ENCODE data around the gene EPN2. TPM values are rescaled to one million over a fixed set of nuclear protein-coding genes. Genes with fewer than 3 reads are reported as not detected.

EPN2 gene
- total RNA-seq, 1 donor from 2014 or later, result 74.5 TPM

- no peaks in the 10 kb centered on the region for H3K9me3 Mint-ChIP-seq (ENCODE audit: unreplicated experiment)
- TF ChIP-seq, protein P1, sequence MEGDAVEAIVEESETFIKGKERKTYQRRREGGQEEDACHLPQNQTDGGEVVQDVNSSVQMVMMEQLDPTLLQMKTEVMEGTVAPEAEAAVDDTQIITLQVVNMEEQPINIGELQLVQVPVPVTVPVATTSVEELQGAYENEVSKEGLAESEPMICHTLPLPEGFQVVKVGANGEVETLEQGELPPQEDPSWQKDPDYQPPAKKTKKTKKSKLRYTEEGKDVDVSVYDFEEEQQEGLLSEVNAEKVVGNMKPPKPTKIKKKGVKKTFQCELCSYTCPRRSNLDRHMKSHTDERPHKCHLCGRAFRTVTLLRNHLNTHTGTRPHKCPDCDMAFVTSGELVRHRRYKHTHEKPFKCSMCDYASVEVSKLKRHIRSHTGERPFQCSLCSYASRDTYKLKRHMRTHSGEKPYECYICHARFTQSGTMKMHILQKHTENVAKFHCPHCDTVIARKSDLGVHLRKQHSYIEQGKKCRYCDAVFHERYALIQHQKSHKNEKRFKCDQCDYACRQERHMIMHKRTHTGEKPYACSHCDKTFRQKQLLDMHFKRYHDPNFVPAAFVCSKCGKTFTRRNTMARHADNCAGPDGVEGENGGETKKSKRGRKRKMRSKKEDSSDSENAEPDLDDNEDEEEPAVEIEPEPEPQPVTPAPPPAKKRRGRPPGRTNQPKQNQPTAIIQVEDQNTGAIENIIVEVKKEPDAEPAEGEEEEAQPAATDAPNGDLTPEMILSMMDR (IDR thresholded peaks at IDR 0.05; ENCODE audit: unreplicated experiment), result no peak
- DNase-seq (ENCODE audit: low spot score), result no peak
- peaks cover 9% of the 10 kb centered on the region for H3K27me3 Mint-ChIP-seq (ENCODE audit: unreplicated experiment)
- H3K27ac Mint-ChIP-seq (ENCODE audit: unreplicated experiment), result no peak overlapping the region
- H3K4me1 Mint-ChIP-seq (ENCODE audit: unreplicated experiment), result peaks cover 78% of the 10 kb centered on the region
- H3K4me3 Mint-ChIP-seq (ENCODE audit: unreplicated experiment), result no peak overlapping the region
- peaks cover 18% of the 10 kb centered on the region for H3K36me3 Mint-ChIP-seq (ENCODE audit: low read depth, unreplicated experiment)
Observed at GRCh38 chr17:19260958-19261357, 23.8 kb downstream of the EPN2 start.

GRCh38 chr17:19261426-19261825, 24.3 kb downstream of the EPN2 start:
- Mint-ChIP-seq H3K27ac (ENCODE audit: unreplicated experiment) (no peak overlapping the region), H3K9me3 (ENCODE audit: unreplicated experiment) (no peaks in the 10 kb centered on the region), H3K27me3 (ENCODE audit: unreplicated experiment) (peaks cover 9% of the 10 kb centered on the region), H3K4me1 (ENCODE audit: unreplicated experiment) (peaks cover 78% of the 10 kb centered on the region), H3K36me3 (ENCODE audit: low read depth, unreplicated experiment) (peaks cover 20% of the 10 kb centered on the region), H3K4me3 (ENCODE audit: unreplicated experiment) (no peak overlapping the region)
- DNase-seq (ENCODE audit: low spot score), result no peak
- TF ChIP-seq, protein P1 (IDR thresholded peaks at IDR 0.05; ENCODE audit: unreplicated experiment), result no peak

DNA sequence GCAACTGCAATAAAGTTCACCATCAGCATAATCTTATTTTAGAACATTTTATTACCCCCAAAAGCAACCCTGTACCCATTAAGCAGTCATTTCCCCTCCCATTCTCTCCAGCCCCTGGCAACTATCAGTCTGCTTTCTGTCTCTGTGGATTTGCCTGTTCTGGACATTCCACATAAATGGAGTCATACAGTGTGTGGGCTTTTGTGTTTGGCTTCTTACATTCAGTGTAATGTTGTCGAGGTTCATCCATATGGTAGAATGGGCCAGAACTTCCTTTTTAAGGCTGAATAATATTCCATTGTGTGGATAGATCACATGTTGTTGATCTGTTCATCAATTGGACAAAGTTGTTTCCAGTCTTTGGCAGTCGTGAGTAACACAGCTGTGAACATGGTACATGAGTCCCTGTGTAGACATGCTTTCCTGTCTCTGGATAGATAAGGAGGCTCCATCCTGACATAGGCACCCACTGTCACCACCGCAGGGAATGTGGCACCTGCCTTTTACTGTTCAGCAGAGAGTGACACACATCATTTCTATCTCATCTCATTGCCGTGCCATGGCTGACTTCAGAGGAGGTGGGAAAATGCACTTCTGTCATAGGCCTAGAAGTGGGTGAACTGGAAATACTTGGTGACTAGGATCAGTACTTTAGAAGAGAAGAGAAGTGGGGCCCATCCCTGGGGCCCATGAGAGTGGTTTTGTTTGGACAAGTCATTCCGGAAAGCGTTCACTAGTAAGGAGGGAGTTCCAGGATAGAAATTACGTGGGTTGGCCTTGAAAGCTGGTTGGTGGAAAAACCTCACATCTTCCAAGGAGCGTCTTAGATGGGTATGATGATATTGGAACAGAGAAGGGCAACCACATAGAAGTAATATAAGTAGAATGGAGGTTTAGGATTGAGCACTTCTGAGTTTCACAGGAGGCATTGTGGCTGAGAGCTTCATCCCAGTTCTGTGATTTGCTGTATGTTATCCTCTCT, 25.8 kb downstream of the EPN2 start:
- H3K4me3 Mint-ChIP-seq (ENCODE audit: unreplicated experiment), result no peak overlapping the region
- peak overlapping the region; percentile 28 for H3K27ac Mint-ChIP-seq (ENCODE audit: unreplicated experiment)
- H3K36me3 Mint-ChIP-seq (ENCODE audit: low read depth, unreplicated experiment), result peaks cover 20% of the 10 kb centered on the region
- no peaks in the 10 kb centered on the region for H3K9me3 Mint-ChIP-seq (ENCODE audit: unreplicated experiment)
- H3K4me1 Mint-ChIP-seq (ENCODE audit: unreplicated experiment), result peaks cover 78% of the 10 kb centered on the region
- H3K27me3 Mint-ChIP-seq (ENCODE audit: unreplicated experiment), result peaks cover 11% of the 10 kb centered on the region
- TF ChIP-seq, protein P1 (IDR thresholded peaks at IDR 0.05; ENCODE audit: unreplicated experiment), result no peak
- no peak for DNase-seq (ENCODE audit: low spot score)

DNA sequence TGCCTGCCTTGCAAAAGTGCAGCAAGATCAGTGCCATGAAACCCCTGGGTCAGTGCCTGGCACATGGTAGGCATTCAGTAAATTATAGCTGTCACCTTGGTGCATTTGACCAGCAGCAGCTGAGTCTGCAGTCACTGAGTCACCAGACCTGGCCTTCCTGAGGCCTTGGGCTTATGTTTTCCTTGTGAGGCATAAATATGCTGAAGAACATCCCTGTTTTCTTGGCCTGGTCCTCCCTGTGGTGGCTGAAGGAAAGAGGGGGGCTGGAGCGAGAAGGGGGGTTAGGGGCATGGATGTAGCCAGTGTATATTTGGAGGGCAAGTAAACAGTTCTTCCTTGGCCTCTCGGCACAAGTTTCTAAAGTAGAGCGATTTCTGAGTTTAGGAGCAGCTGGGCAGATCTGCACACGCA, 26.5 kb downstream of the EPN2 start:
- H3K36me3 Mint-ChIP-seq (ENCODE audit: low read depth, unreplicated experiment), result peaks cover 20% of the 10 kb centered on the region
- H3K27ac Mint-ChIP-seq (ENCODE audit: unreplicated experiment), result peak overlapping the region; percentile 28
- peak overlapping the region; percentile 23 for H3K4me3 Mint-ChIP-seq (ENCODE audit: unreplicated experiment)
- H3K9me3 Mint-ChIP-seq (ENCODE audit: unreplicated experiment), result no peaks in the 10 kb centered on the region
- no peak for DNase-seq (ENCODE audit: low spot score)
- TF ChIP-seq, protein P1 (IDR thresholded peaks at IDR 0.05; ENCODE audit: unreplicated experiment), result no peak
- peaks cover 11% of the 10 kb centered on the region for H3K27me3 Mint-ChIP-seq (ENCODE audit: unreplicated experiment)
- peaks cover 78% of the 10 kb centered on the region for H3K4me1 Mint-ChIP-seq (ENCODE audit: unreplicated experiment)

DNA sequence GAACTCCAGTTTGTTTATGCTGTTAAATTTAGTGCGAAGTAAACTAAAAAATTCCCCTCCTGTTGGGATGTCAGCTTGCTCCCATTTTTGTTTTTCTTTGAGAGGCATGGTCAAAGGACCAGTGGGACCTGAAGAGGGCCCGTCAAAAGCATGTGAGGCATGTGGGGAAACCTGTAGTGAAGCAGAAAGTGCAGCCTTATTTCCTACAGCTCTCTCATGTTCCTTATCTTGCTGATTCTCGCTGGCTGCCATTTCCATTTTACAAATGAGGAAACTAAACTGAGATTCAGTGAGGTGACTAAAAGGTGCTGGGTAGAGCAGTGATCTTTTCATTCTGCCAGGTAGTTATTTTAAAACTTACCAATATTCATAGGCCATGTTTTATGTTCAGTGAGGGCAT, 27.1 kb downstream of the EPN2 start:
- H3K9me3 Mint-ChIP-seq (ENCODE audit: unreplicated experiment), result no peaks in the 10 kb centered on the region
- TF ChIP-seq, protein P1 (IDR thresholded peaks at IDR 0.05; ENCODE audit: unreplicated experiment), result no peak
- H3K4me1 Mint-ChIP-seq (ENCODE audit: unreplicated experiment), result peaks cover 79% of the 10 kb centered on the region
- DNase-seq (ENCODE audit: low spot score), result no peak
- H3K4me3 Mint-ChIP-seq (ENCODE audit: unreplicated experiment), result peak overlapping the region; percentile 61
- peaks cover 14% of the 10 kb centered on the region for H3K27me3 Mint-ChIP-seq (ENCODE audit: unreplicated experiment)
- peaks cover 17% of the 10 kb centered on the region for H3K36me3 Mint-ChIP-seq (ENCODE audit: low read depth, unreplicated experiment)
- peak overlapping the region; percentile 82 for H3K27ac Mint-ChIP-seq (ENCODE audit: unreplicated experiment)
